NCI-H446 (cell line): ENCODE data around the gene TSPAN11.
"Not testable (repeated sequence)": the region's sequence is repeated elsewhere in the genome, so short reads cannot be mapped to it uniquely, and the experiment has no call there.

Experiments used
- DNase-seq, 2 experiments: peaks; one replicate each; lab custom pipeline; 2025; lab: John Stamatoyannopoulos, UW

TSPAN11 gene, protein sequence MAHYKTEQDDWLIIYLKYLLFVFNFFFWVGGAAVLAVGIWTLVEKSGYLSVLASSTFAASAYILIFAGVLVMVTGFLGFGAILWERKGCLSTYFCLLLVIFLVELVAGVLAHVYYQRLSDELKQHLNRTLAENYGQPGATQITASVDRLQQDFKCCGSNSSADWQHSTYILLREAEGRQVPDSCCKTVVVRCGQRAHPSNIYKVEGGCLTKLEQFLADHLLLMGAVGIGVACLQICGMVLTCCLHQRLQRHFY

DNA sequence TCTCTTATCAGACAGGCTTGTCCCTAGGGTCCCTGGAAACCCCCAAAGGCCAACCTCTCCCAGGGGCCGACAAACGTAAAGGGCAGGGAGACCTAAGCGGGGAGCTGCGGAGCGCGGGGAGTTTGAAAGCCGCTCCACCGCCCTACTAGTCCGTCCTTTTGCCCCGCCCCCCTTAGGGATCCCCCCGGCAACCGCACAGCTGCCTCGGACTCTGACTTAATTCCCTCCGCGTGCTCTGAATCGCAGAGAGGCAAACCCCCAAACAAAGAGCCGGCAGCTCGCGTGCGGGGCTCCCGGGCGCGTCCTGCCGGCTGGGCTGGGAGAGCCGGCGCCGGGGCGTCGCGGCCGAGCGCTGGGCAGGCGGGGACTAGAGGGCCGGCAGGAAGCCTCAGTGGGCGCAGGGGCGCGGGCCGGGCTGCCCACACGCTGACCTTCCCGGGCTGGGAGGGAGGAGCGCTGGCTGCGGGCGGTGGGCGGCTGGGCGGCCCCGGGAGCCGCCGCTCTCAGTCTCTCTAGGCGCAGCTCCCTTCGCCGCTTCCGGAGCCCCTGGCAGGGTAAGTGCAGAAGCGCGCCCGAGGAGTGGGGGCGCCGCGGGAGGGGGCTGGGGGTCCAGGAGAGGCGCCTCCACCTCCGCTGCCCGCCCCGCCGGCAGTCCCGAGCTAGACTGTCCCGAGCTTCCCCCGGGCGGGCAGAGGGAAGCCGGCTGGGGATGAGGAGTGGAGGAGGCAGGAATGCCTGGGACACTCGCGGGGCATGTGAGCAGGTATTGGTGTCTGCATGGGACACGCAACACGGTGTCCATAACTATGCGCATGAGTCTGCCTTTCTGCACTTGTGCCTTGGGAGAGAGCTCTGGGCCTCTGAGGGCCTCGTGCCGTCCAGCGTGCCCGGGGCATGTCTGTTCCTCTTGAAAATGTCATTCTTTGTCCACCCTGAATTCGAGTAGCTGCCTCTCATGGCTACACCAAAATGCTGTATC, at the start of gene TSPAN11:
Gene TSPAN11, plus strand, starts transcription at position 506 of the 979 bp plus-strand sequence. CDS start 27,244 bp downstream, outside the sequence.
- no peak for DNase-seq

DNA sequence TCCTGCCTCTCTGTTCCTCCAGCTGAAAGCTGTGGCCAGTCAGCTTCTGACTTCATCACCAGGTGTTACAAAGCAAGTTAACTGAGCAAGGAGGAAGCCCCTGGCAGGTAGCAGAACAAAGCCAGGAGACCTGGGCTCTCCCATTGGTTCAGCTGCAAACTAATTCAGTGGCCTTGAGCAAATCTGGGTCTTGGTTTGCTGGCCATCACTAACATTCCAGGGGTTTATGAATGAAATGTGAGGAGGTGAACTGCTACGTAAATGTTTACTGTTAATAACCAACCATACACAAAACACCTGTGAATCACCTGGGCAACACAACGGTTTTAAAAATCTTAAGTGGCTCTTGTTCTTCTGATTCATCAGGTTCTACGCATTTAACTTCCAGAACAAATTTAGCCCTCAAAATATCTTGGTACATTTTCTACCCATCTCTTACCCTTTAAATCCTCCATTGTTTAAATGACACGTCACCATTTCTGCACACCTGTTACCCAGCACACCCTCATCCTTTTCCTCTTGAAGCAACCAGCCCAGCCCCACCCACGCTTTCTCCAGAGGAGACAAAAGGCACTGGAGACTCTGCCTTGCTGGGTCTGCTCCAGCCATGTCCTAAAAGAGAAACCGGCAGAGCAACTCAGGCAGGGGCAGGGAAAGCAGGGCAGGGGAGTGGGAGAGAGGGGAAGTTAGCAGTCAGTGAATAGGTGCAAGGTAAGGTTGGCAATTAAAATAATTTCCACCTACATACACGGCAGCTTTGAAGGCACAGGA, 49.3 kb upstream of the TSPAN11 start:
- no peak for DNase-seq

DNA sequence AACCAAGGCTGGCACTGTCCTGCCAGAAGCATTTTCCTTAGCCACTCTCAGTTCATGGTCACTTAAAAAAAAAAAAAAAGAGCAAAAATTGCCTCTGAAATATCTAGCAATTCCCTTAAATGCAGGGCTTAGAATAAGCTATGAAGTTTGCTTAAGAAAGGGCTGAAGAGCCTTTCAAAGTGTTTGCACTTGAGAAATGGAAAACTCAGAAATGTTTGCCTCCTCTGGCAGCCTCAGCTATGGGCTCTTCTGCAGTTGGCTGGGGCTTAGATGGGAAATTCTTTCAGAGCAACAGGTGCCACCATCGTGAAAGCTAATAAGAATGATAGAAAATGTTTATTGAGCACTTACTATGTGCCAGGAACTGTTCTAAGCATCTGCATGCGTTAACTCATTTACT, 48.5 kb upstream of the TSPAN11 start:
- DNase-seq, result no peak

DNA sequence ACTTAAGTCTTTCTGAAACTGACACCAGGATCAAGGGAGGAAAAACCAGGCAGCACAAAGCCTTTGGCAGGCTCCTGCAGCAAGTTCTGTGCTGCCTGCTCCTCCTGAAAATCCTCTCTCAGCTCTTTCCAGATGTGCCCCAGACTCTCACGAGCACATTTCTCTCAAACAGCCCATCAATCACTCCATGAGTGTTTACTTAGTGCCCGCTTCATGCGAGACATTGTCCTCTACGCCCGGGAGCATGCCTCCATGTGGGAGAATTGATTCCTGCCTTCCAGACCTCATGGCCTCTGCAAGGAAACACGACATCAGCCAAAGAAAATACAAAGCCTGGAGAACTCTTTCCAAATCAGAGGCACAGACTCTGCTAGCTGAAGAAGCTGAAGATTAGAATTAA, 46.5 kb upstream of the TSPAN11 start:
- no peak for DNase-seq

DNA sequence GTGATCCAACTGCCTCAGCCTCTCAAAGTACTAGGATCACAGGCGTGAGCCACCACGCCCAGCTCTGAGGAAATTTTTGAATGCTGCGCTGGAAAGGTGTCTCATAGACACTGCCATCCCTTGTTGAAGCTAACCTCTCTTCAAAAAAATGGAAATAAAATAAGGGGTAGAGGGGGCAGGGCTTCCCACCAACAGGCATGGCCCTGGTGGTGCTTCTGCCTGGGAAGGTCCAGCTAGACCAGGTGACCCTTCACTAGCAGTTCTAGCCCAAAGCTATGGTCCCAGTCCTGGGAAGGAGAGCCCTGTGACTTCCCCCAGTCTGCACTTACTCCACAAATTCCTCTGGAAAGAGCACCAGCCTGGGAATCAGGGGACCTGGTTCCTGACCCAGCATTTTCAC, 45.7 kb upstream of the TSPAN11 start:
- no peak for DNase-seq

DNA sequence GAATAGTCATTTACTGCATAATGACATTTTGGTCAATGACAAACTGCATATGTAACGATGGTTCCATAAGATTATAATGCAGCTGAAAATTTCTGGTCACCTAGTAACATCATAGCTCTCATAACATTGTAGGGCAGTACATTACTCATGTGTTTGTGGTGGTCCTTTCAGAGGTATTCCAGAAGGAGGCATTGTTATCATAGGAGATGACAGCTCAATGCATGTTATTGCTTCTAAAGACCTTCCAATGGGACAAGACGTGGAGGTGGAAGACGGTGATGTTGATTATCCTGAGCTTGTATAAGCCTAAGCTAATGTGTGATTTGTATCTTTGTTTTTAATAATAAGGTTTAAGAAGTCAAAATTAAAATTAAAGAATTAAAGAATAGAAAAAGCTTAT, 43.8 kb upstream of the TSPAN11 start:
- no peak for DNase-seq

DNA sequence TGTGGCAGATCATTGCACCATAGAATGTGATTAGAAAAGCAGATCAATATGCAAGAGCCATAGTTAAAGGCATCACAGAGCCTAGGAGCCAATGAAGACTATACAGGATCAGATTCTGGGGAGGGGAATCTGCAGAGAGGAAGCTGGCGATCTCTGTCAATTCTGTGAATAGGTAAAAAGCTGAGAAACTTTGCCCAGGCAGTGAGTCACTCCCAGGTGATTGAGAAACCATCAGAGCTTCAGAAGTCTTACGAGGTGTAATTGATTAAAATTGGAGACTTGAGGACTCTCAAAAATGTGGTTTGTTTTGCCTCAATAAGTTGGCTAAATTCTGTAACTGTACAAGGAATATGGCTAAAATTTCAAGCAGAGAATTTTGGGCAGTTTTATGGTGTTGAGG, 41.7 kb upstream of the TSPAN11 start:
- no peak for DNase-seq

DNA sequence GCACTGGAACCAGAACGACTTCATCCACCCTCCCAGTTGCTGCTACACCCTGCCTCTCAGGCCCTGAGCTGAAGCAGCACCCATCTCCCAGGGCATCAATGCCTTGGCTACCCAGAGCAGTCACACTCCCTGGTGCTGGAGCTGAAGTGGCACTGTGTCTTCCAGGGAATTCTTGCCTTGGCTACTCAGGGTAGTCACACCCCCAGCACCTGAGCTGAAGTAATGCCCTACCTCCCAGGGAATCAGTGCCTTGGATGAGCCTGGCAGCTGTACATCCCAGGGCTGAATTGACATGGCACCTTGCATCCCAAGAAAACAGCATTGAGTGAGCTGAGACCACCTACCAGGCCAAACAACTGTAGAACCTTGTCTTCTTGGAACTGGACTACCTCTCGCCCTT, 41.2 kb upstream of the TSPAN11 start:
- DNase-seq, result no peak

DNA sequence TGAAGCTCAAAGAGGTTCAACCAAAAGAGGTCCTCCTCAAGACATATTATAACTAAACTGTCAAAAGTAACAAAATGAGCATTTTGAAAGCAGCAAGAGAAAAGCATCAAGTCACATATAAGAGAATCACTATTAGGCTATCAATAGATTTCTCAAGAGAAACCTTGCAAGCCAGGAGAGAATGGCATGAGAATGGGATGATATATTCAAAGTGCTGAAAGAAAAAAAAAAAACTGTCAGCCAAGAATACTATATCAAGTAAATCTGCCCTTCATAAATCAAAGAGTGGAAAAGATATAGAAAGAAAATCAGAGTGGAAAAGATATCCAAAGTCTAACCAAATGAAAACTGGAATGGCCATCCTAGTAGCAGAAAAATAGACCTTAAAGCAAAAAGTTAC, 39.3 kb upstream of the TSPAN11 start:
- DNase-seq, result no peak

DNA sequence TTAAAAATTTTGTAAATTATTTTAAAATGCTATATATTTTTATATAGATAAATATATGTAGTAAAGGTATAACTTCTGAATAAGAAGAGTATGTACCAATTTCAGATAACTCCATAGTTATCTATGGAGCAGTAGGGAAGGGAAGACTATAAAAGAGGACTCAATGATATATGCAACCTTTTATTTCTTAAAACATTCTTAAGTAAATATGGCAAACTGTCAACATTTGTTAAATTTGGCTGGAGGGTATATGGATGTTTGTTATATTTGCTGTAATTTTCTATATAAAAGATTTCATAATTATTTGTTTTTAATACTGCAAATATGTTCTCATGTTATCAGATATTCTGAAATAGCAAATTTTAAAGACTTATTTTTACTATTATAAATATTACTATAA, 38.3 kb upstream of the TSPAN11 start:
- DNase-seq, result no peak

DNA sequence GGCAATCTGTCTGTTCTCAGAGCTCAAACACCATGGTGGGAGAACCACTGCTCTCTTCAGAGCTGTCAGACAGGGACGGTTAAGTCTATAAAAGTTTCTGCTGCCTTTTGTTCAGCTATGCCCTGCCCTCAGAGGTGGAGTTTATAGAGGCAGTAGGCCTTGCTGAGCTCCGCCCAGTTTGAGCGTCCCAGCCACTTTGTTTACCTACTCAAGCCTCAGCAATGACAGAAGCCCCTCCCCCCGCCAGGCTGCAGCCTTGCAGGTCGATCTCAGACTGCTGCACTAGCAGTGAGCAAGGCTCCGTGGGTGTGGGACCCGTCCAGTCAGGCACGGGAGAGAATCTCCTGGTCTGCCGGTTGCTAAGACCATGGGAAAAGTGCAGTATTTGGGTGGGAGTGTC, 32.0 kb upstream of the TSPAN11 start:
- not testable (repeated sequence) for DNase-seq

DNA sequence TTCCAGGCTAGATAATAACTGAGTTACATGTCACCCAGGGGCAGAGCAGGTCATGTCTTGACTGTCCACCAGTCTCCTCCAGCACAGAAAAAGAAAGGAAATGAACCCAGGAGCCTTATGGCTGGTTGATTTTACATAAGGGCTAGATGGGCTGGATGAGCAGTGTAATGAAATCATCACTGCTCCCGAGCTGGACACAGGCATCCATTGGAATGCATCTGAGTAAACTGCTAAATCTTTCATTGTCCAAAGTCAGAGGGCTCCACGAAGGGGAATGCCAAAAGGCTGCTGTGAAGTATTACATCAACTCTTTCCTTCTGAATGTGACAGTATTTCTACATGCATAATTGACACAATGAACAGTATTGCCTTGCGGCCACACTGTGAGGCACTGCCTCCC, 30.1 kb upstream of the TSPAN11 start:
- no peak for DNase-seq

DNA sequence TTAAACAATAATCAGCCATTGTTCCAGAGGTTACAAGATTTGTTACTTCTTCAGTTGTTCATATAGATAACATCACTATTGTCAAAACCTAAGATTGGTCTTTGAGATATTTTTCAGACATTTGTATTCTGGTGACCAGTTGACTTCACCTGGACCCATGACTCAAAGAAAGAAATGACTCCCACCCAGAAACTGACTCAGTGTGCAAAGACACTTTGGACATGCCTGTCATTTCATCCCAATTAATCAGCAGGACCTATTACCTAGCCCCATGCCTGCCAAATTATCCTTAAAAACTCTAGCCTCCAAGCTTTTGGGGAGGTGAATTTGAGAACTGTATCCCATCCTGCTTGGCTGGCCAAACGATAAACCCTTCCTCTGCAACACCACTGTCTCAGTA, 27.7 kb upstream of the TSPAN11 start:
- DNase-seq, result no peak

DNA sequence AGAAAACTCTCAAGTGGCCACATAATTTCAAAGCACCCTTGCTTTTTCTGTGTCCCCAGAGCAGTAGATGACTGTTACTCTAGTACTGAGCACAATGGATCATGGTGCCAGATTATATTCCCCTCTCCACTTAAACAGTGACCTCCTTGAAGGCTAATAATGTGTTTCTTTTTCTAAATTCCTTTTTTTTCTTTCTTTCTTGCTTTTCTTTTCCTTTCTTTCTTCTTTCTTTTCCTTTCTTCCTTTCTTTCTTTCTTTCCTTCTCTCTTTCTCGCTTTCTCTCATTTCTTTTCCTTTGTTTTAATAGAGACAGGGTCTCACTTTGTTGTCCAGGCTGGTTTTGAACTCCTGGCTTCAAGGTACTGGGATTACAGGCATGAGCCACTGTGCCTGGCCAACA, 26.2 kb upstream of the TSPAN11 start:
- no peak for DNase-seq

DNA sequence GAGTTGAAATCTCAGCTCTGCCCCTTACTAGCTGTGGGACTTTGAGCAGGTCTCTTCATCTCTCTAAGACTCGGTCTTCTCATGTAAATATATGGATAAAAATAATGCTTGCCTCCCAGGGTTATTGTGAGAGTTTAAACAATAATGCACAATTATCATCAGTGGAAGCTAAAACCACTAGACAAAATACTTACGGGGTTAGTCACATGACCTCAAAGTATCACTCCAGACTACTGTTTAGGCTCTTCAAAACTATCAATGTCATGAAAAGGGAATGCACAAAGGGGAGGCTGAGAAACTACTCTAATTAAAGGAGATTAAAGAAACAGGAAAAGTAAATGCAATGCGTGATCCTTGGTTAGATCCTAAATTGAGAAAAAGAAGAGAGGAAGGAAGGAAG, 24.5 kb upstream of the TSPAN11 start:
- DNase-seq, result no peak

DNA sequence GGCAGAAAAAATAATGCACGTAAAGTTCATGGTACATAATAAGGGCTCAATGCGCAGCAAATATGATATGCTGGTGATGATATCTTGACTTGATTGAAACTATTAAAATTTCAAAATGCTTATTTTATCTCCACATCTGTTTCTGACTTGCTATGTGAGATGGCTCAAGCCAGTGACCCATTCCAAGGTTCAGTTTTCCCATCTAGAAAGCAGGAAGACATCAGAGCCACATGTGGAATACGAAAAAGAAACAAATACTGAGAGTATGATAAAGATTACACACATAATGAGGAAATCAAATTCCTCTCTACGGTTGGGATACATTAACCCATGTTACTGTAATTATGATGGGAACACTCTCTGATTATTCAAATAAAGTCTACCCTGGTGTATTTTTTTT, 24.0 kb upstream of the TSPAN11 start:
- DNase-seq, result no peak

DNA sequence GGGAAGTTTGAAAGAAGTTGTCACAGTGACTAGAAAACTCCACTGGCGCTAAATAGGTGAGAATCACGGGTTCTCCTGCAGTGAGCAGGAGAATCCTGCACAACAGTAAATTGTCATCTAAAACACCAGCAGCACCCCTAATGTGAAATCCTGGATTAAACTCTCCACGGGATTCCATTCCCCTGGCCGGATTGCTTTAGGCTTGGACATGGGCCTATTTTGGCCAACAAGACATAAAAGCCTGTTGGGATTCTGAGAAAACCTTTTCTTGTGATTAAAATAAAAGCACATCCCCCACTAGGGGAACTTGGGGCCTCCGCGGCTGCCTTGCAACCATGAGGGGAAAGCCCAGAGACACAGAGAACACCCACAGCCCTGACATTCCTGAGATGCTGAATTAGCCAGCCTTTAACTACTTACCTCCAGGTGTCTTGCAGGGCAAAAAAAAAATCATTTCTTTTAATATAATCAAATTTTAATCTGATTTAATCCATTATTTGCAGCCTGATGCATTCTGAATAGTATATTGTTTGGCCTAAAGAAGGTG, 21.0 kb upstream of the TSPAN11 start:
- DNase-seq, result no peak

DNA sequence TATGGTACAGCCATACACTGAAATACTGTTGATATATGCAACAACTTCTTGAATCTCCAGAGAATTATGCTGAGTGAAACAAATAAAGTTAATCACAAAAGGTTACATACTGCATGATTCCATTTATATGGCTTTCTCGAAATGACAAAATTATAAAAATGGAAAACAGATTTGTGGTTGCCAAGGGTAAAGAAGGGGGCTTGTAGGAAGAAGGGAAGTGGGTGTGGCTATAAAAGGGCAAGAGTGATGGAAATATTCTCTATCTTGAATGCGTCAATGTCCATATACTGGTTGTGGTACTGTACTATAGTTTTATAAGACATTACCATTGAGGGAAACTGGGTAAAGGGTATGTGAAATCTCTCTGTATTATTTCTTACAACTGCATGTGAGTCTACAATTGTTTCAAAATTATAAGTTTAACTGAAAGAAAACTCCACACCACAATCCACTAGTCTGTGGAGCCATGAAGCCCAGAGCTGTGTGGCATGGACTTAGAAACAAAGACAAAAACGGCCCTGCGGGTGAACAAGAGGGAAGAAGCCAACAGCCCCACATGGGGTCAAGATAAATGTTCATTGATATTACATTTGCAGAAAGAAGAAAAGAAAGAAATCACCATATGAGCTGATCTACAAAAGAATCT, 18.3 kb upstream of the TSPAN11 start:
- no peak for DNase-seq

DNA sequence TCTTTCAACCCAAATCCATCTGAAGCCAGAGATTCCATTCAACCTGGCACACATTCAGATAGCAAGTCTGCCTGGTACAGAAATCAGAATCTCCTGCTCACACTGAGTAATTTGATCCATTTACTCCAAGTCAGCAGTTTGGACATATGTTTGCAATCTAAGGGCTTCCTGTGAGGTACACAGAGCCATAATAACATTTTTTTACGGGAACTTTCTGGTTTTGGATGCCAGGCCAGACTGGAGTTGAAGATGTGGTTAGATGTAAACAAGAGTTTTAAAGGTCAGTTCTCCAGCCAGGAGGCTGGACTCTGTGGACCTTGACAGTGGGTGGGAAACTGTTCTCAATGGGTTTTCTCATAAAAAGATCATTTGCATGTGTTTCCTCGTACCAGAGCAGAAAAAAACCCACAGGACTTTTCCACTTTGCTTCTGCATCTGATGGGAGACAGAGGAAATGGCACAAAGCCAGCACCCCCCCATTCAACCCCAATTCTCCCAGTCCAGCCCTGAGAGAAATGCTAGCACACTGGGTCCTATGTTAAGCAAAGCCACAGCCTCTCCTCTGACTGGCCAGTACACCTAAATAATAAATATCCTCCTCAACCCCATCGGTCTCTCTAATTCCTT, 17.7 kb upstream of the TSPAN11 start:
- DNase-seq, result peak in 1 of 2 experiments; percentile 12

DNA sequence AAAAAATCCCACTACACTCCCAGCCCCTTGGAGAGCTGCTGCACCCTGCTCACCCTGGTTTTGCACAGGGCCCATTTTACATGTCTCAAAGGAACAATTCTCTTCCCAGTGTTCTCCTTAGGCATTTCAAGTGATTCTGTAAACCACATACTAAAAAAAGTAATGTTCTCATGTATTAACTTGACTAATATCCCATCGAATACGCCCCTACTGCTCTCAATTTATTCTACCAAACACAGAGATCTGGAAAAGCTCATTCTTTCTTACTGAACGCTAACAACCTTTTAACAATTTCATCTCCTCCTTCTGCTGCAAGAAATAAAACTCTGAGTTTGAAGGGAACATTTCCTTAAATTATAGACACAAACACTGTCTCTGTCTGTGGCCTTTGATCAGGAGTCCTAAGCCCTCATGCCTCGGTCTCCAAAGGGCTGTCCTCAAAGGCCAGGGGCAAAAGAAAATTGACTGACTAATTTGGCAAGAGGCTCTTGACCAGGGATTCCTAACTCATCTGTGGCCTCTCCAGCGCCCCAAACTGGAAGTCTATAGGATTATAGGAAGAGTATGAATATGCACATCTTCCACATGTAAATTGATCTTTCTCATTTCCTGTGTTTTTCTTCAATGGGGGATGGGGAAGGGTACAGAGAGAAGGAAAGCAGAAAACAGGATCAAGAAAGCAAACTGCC, 17.1 kb upstream of the TSPAN11 start:
- no peak for DNase-seq

DNA sequence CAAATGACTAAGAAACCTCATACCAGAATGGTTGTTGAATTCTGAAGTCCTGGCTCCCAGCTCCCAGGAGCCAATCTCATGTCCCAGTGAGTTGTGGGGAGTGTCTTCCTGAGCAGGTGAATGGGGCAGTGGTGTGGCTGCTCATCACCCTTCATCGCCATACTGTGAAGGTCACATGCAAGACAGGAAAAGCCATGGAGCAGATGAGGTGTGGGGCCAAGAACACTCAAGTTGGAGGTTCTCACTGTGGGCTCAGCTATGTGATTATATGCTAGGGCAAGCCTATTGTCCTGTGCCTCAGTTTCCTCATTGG, 16.6 kb upstream of the TSPAN11 start:
- DNase-seq, result no peak
